Spleen (tissue), 11 donors: ENCODE results near the gene CGNL1. TPM values are rescaled to one million over a fixed set of nuclear protein-coding genes. Genes with fewer than 3 reads are reported as not detected.

ENCODE experiments used
- DNase-seq: peaks from one replicate; pipeline ENCODE4 v3.0.0-alpha.2; 2020
- H3K27ac ChIP-seq, 8 donors: fragments of 200-600 bp; sonication (generic) in 7 of 8; 1 replicate in 4 of 8; 2 replicates in 4 of 8; pipeline versions ENCODE4 v1.5.0 to v1.8.0; 2016 to 2021; ENCODE audit warnings: inconsistent platforms in 4 of 8, mild to moderate bottlenecking in 4 of 8, moderate library complexity in 1 of 8
- H3K27me3 ChIP-seq, 7 donors: fragments of 200-600 bp; sonication (generic) in 6 of 7; replicated peaks in 1 of 7; 1 replicate in 4 of 7; 2 replicates in 3 of 7; pipeline versions ENCODE4 v1.5.0 to v1.8.0; 2016 to 2021; ENCODE audit warnings: inconsistent platforms in 3 of 7, mild to moderate bottlenecking in 1 of 7
- H3K36me3 ChIP-seq, 6 donors: fragments of 200-600 bp; sonication (generic) in 5 of 6; 1 replicate in 4 of 6; 2 replicates in 2 of 6; pipeline versions ENCODE4 v1.5.0 to v1.8.0; 2016 to 2021; ENCODE audit warnings: inconsistent platforms in 2 of 6
- H3K4me1 ChIP-seq, 6 donors: fragments of 200-600 bp; sonication (generic) in 5 of 6; 1 replicate in 3 of 6; 2 replicates in 3 of 6; pipeline versions ENCODE4 v1.5.0 to v1.8.0; 2016 to 2021; ENCODE audit warnings: inconsistent platforms in 3 of 6
- H3K4me3 ChIP-seq, 8 donors: fragments of 200-600 bp; sonication (generic) in 7 of 8; 1 replicate in 4 of 8; 2 replicates in 4 of 8; pipeline versions ENCODE4 v1.5.0 to v1.8.0; 2016 to 2021; ENCODE audit warnings: inconsistent platforms in 4 of 8, mild to moderate bottlenecking in 4 of 8, moderate library complexity in 2 of 8
- H3K9me3 ChIP-seq, 8 donors: fragments of 200-600 bp; sonication (generic) in 7 of 8; 1 replicate in 4 of 8; 2 replicates in 4 of 8; pipeline versions ENCODE4 v1.5.0 to v1.8.0; 2016 to 2021; ENCODE audit warnings: inconsistent platforms in 4 of 8
- CTCF ChIP-seq, 11 experiments: fragments of 200-600 bp in 7 of 11; fragments of 450-650 bp in 4 of 11; sonication (generic) in 4 of 11; IDR thresholded peaks in 8 of 11; conservative IDR thresholded peaks in 3 of 11; 1 replicate in 7 of 11; 2 replicates in 4 of 11; pipeline versions ENCODE4 v1.4.0 to v1.8.0; 2016 to 2021; ENCODE audit warnings: antibody characterized with exemption in 11 of 11, inconsistent platforms in 4 of 11, mild to moderate bottlenecking in 1 of 11
- POLR2A ChIP-seq, 3 donors: fragments of 450-650 bp; IDR thresholded peaks; one replicate each; pipeline ENCODE4 v1.5.1; 2017; ENCODE audit warnings: antibody characterized with exemption in 3 of 3, mild to moderate bottlenecking in 1 of 3
- POLR2AphosphoS5 ChIP-seq, 3 donors: sonication (generic); formaldehyde crosslinking; IDR thresholded peaks; one replicate each; pipeline ENCODE4 v1.5.1; 2017; ENCODE audit warnings: antibody characterized with exemption in 3 of 3
- WGBS, 5 donors: extraction: QIAGEN DNeasy Blood & Tissue Kit in 3 of 5; methylation state at CpG; one replicate each; pipeline versions ENCODE4 v1.1.5 to v1.1.7; 2013 to 2018; 5-methylcytosine and 5-hydroxymethylcytosine counted together
- intact Hi-C: fragments of 100-400 bp; cut with DNase I; formaldehyde crosslinking; loops from one replicate; pipeline ENCODE4 v1.15.0; 2023; ENCODE audit warnings: low total_unique reads
- polyA plus RNA-seq, 3 donors: library from polyadenylated mRNA; stranded (reverse); fragments of 200-250 nt; gene quantifications; one replicate each; pipeline ENCODE4 v1.2.1, GENCODE V29; 2013
- total RNA-seq, 7 donors: library from RNA; depleted of rRNA in 3 of 7; stranded (reverse); fragments of >200 nt in 3 of 7; fragmentation: NEBNext Ultra II Directional in 4 of 7; extraction: Animal tissue kit (Norgen Biotek cat#: 25700) in 4 of 7; gene quantifications; one replicate each; pipeline versions ENCODE4 v1.1.0 to v1.2.1, GENCODE V29; 2016 to 2021
- donor health status: healthy with polysubstance abuse.
- donor health status: DM: no; HTN: no; CAD: no; lungs with moderate emphysema.
- donor health status: DM: no; HTN: no; CAD: no.
- donor health status: Bipolar disorder and iron deficiency.
- donor health status: healthy.
- donor health status: DM: no; HTN: no; CAD: no.
- donor health status: DM: yes; HTN: yes; CAD: no.

Gene CGNL1
- total and polyA plus RNA-seq, 10 donors, result 0.07 to 0.73 (median 0.36) TPM

- Histone ChIP-seq H3K9me3 (no peaks in the 10 kb centered on the region), H3K36me3 (no peaks in the 10 kb centered on the region), H3K4me3 (no peak overlapping the region), H3K27me3 (no peaks in the 10 kb centered on the region), H3K27ac (no peak overlapping the region), H3K4me1 (peaks cover 0 to 7% (median 0%) of the 10 kb centered on the region in 6 donors)
- no peak for DNase-seq
- intact Hi-C loops, result no loop called here
- no peak for TF ChIP-seq POLR2A (IDR thresholded peaks at IDR 0.05)
- WGBS, 5 donors, result 80 to 94% (median 88%) methylated on average over 3 of the region's 3 CpGs
Observed at GRCh38 chr15:57442335-57442734, 66.0 kb downstream of the CGNL1 start.

- Histone ChIP-seq H3K4me3 (no peak overlapping the region), H3K9me3 (no peaks in the 10 kb centered on the region), H3K27me3 (no peaks in the 10 kb centered on the region), H3K36me3 (no peaks in the 10 kb centered on the region), H3K27ac (no peak overlapping the region), H3K4me1 (peaks cover 0 to 7% (median 0%) of the 10 kb centered on the region in 6 donors)
- no peak for DNase-seq
- intact Hi-C loops, result no loop called here
- 85 to 92% (median 88%) methylated on average over 8 of the region's 8 CpGs for WGBS, 5 donors
- TF ChIP-seq POLR2AphosphoS5 (IDR thresholded peaks at IDR 0.05), result no peak
- TF ChIP-seq POLR2A (IDR thresholded peaks at IDR 0.05), result no peak
- TF ChIP-seq CTCF (IDR thresholded peaks at IDR 0.05 in 8 of 11, conservative IDR thresholded peaks at IDR 0.05 in 3 of 11), result no peak
Observed at GRCh38 chr15:57443486-57443885, 67.2 kb downstream of the CGNL1 start.

DNA sequence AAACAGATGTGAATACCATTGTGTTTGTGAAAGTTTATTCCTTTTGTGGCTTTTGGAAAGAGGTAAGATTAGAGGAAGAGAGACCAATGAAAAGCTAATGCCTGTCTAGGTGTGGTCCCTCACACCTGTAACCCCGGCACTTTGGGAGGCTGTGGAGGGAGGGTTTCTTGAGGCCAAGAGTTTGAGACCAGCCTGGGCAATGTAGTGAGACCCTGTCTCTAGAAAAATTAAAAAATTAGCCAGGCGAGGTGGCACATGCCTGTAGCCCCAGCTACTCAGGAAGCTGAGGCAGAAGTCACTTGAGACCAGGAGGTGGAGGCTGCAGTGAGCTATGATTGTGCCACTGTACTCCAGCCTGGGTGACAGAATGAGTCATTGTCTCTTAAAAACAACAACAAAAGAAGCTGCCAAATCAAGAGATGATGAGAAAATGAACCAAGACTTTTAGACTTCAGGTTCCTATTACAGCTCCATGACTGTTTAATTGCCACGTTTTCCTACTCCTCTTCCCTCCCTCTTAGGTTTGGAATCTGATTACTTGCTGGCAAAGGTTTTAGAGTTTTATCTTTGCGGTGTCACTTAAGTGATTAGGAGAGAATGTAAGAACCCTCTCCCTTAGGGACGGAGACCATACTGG lies 68.7 kb downstream of the CGNL1 start:
- 76 to 88% (median 83%) methylated on average over 5 of the region's 5 CpGs for WGBS, 5 donors

DNA sequence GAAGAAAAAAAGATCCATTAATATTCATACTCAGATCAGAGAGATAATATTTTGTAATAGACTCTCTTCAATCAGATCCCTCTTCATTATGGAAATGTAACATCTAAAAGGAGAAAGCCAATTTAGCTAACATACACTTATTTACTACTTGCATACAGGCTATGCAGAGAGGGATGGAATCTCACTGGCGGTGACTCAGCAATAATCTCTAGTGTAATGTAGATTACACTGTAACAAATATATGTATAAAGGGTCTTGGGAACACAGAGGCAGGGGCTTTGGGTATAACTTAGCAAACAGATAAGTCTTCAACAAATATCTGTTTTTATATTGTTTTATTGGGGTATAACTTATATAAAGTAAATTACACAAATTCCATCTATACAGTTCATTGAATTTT lies 69.6 kb downstream of the CGNL1 start:
- no peak overlapping the region for H3K4me3 ChIP-seq
- intact Hi-C loops, result no loop called here
- no peaks in the 10 kb centered on the region for H3K36me3 ChIP-seq
- TF ChIP-seq POLR2AphosphoS5 (IDR thresholded peaks at IDR 0.05) (no peak), CTCF (IDR thresholded peaks at IDR 0.05 in 8 of 11, conservative IDR thresholded peaks at IDR 0.05 in 3 of 11) (no peak), POLR2A (IDR thresholded peaks at IDR 0.05) (no peak)
- 88 to 95% (median 93%) methylated on average over 1 of the region's 1 CpG for WGBS, 5 donors
- H3K27ac ChIP-seq, result no peak overlapping the region
- peaks cover 0 to 5% (median 0%) of the 10 kb centered on the region in 7 donors for H3K27me3 ChIP-seq
- H3K4me1 ChIP-seq, result peaks cover 0 to 3% (median 0%) of the 10 kb centered on the region in 6 donors
- no peak for DNase-seq
- H3K9me3 ChIP-seq, result no peaks in the 10 kb centered on the region

More for the DNA sequence above, 68.7 kb downstream of the CGNL1 start:
- H3K36me3 ChIP-seq, result no peaks in the 10 kb centered on the region
- no peaks in the 10 kb centered on the region for H3K27me3 ChIP-seq
- DNase-seq, result no peak
- H3K9me3 ChIP-seq, result no peaks in the 10 kb centered on the region
- intact Hi-C loops, result no loop called here
- H3K27ac ChIP-seq, result no peak overlapping the region
- TF ChIP-seq POLR2AphosphoS5 (IDR thresholded peaks at IDR 0.05) (no peak), CTCF (IDR thresholded peaks at IDR 0.05 in 8 of 11, conservative IDR thresholded peaks at IDR 0.05 in 3 of 11) (no peak), POLR2A (IDR thresholded peaks at IDR 0.05) (no peak)
- no peak overlapping the region for H3K4me3 ChIP-seq
- H3K4me1 ChIP-seq, result peaks cover 0 to 7% (median 0%) of the 10 kb centered on the region in 6 donors
